WERI-Rb-1 (cell line): ENCODE results near the gene EDA.

Source experiments
- DNase-seq: peaks from one replicate; pipeline ENCODE4 v3.0.0-alpha.2; 2020
- H3K27ac ChIP-seq: fragments of 250-450 bp; sonication (Bioruptor Pico); 2 replicates; pipeline ENCODE4 v1.5.1; 2020; ENCODE audit warnings: mild to moderate bottlenecking, moderate library complexity
- H3K27me3 ChIP-seq: fragments of 250-450 bp; sonication (Bioruptor Pico); 2 replicates; pipeline ENCODE4 v1.5.1; 2021; ENCODE audit warnings: mild to moderate bottlenecking, low read depth, moderate library complexity; ENCODE audit not compliant: insufficient read depth, severe bottlenecking
- H3K36me3 ChIP-seq: fragments of 250-450 bp; sonication (Bioruptor Pico); 2 replicates; pipeline ENCODE4 v1.5.1; 2020; ENCODE audit warnings: mild to moderate bottlenecking, moderate library complexity
- H3K4me3 ChIP-seq: 2 replicates; pipeline ENCODE4 v1.5.1; 2011; ENCODE audit warnings: low read depth, mild to moderate bottlenecking, control low read depth, low read length
- H3K9me3 ChIP-seq: fragments of 250-450 bp; sonication (Bioruptor Pico); 2 replicates; pipeline ENCODE4 v1.5.1; 2021; ENCODE audit warnings: mild to moderate bottlenecking, moderate library complexity; ENCODE audit not compliant: severe bottlenecking
- TF ChIP-seq, protein P1 (sequence below): IDR thresholded peaks from 2 replicates; pipeline ENCODE4 v1.5.1; 2011; ENCODE audit warnings: low read depth, mild to moderate bottlenecking, control low read depth, inconsistent platforms, low read length

EDA gene

DNA sequence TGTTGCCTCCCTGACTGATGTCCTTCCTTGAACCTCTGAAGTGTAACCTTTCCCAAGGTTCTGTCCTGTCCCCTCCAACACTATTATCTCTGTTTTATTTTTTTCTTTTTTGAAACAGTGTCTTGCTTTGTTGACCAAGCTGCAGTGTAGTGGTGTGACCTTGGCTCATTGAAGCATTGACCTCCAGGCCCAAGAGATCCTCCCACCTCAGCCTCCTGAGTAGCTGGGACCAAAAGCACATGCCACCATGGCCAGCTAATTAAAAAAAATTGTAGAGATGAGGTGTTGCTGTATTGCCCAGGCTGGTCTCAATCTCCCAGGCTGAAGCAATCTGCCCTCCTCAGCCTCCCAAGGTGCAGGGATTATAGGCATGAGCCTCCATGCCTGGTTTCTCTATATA, 59.0 kb downstream of the EDA start:
- H3K36me3 ChIP-seq: no peaks in the 10 kb centered on the region
- peaks cover 4% of the 10 kb centered on the region for H3K9me3 ChIP-seq
- no peaks in the 10 kb centered on the region for H3K27me3 ChIP-seq
- no peak overlapping the region for H3K4me3 ChIP-seq
- no peak overlapping the region for H3K27ac ChIP-seq
- no peak for DNase-seq
- TF ChIP-seq, protein P1, sequence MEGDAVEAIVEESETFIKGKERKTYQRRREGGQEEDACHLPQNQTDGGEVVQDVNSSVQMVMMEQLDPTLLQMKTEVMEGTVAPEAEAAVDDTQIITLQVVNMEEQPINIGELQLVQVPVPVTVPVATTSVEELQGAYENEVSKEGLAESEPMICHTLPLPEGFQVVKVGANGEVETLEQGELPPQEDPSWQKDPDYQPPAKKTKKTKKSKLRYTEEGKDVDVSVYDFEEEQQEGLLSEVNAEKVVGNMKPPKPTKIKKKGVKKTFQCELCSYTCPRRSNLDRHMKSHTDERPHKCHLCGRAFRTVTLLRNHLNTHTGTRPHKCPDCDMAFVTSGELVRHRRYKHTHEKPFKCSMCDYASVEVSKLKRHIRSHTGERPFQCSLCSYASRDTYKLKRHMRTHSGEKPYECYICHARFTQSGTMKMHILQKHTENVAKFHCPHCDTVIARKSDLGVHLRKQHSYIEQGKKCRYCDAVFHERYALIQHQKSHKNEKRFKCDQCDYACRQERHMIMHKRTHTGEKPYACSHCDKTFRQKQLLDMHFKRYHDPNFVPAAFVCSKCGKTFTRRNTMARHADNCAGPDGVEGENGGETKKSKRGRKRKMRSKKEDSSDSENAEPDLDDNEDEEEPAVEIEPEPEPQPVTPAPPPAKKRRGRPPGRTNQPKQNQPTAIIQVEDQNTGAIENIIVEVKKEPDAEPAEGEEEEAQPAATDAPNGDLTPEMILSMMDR: no peak

- Histone ChIP-seq H3K9me3 (no peaks in the 10 kb centered on the region), H3K27ac (no peak overlapping the region), H3K27me3 (peaks cover 4% of the 10 kb centered on the region), H3K36me3 (no peaks in the 10 kb centered on the region), H3K4me3 (no peak overlapping the region)
- TF ChIP-seq, protein P1: no peak
- no peak for DNase-seq
These were observed 89.9 kb downstream of the EDA start for GRCh38 chrX:69705818-69706217.

DNA sequence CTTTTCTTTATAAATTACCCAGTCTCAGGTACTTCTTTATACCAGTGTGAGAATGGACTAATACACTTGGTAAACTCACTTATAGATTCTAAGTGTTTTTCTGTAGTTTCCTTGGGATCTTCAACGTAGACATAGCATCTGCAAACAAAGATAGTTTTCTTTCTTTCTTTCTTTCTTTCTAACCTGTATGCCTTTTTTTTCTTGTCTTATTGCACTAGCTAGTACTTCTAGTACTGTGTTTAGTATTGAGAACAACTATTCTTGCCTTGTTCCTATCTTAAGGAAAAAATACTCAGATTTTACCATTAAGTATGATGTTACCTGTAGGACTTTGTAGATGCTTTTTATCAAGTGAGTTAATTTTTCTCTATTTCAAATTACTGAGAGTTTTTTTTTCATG, 102.2 kb downstream of the EDA start:
- peaks cover 2% of the 10 kb centered on the region for H3K9me3 ChIP-seq
- H3K36me3 ChIP-seq: no peaks in the 10 kb centered on the region
- TF ChIP-seq, protein P1: no peak
- H3K4me3 ChIP-seq: no peak overlapping the region
- no peak overlapping the region for H3K27ac ChIP-seq
- no peak for DNase-seq
- no peaks in the 10 kb centered on the region for H3K27me3 ChIP-seq

DNA sequence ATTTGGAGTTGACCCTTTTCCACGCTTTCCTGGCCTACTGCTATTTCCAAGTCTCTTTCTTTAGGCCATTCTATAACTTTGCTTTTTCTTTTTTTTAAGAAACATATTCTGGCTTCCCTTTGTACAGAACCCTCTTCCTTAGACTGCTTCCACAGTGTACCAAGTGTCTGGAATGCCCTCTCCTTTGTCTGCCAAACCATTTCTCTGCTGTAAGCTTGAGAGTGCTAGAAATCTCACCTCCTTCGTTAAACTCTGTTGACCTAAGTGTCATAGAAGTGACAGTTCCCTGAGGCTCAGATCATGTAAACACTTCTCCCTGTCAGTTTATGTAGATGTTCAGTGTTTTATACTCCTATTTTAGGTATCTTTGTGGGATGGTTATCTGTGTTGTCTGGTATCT, 108.4 kb downstream of the EDA start:
- Histone ChIP-seq H3K4me3 (no peak overlapping the region), H3K27ac (no peak overlapping the region)
- no peak for DNase-seq

DNA sequence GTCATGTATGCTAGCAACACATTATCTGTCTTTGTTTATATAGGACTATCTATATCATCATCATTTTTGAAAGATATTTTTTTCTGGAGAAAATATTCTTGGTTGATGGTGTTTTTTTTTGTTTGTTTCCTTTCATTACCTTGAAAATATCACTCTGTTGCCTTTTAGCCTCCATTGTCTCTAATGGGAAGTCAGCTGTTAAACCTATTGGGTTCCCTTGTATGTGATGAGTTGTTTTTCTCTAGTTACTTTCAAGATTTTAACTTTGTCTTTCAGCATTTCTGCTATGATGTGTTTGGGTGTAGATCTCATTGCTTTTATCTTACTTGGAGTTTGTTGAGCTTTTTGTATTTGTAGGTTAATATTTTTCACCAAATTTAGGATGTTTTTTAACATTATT, 124.4 kb downstream of the EDA start:
- H3K36me3 ChIP-seq: no peaks in the 10 kb centered on the region
- DNase-seq: no peak
- TF ChIP-seq, protein P1: no peak

More for the DNA sequence above, 108.4 kb downstream of the EDA start:
- Histone ChIP-seq H3K27me3 (no peaks in the 10 kb centered on the region), H3K36me3 (no peaks in the 10 kb centered on the region), H3K9me3 (no peaks in the 10 kb centered on the region)
- TF ChIP-seq, protein P1: no peak

DNA sequence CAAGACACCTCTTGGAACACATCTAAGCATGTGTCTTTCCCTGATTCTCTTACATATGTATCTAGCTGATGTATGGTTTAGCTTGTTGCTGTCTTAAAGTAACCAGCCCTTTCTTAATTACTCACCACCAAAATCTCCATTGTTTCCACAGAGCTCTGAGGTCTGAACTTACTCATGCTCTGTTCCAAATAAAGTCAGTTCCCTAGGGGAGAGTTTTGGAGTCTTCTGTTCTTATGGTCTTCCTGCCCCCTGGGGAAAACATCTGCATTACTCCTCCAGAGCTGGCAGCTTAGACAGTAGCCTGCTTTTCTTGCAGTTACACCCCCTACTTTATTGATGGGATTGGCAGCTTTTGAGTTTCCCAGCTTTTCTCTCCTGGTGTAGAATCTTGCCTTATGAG, 125.8 kb downstream of the EDA start:
- Histone ChIP-seq H3K9me3 (no peaks in the 10 kb centered on the region), H3K27me3 (no peaks in the 10 kb centered on the region), H3K27ac (no peak overlapping the region), H3K36me3 (no peaks in the 10 kb centered on the region), H3K4me3 (no peak overlapping the region)
- TF ChIP-seq, protein P1: no peak
- no peak for DNase-seq

More for the DNA sequence above, 124.4 kb downstream of the EDA start:
- Histone ChIP-seq H3K27me3 (no peaks in the 10 kb centered on the region), H3K4me3 (no peak overlapping the region), H3K27ac (no peak overlapping the region), H3K9me3 (no peaks in the 10 kb centered on the region)
